ENCODE data around the gene SCAMP2.

SCAMP2 gene

DNA sequence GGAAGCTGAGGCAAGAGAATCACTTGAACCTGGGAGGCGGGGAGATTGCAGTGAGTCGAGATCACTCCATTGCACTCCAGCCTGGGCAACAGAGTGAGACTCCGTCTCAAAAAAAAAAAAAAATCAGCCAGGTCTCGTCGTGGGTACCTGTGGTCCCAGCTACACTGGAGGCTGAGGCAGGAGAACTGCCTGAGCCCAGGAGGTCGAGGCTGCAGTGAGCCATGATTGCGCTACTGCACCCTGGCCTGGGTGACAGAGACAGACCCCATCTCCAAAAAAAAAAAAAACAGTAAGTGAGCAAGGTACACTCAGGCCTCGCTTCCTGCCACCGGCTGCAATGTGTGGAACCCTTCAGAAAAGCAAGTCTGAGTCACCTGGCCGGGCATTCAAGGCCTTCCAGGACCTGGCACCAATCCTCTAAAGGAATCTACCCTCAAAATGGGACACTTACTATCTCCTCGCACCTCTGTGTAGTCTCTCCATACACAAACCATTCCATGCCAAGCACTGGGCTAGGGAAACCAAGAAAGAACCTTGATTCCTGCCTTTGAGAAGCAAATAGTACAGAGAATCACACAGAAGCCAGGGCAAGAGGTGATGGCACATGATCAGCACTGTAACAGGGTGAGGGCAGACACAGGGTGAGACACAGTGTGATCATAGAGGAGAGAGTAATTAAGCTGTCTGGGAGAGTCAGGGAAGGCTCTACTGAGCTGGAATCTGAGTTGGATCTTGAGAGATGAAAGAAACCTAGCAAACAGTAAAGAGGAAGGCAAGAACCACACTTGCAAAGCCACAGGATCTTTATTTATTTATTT lies 9.7 kb downstream of the SCAMP2 start:
- no peak for DNase-seq (ENCODE audit: low read depth in 2 of 2, low spot score in 1 of 2)

DNA sequence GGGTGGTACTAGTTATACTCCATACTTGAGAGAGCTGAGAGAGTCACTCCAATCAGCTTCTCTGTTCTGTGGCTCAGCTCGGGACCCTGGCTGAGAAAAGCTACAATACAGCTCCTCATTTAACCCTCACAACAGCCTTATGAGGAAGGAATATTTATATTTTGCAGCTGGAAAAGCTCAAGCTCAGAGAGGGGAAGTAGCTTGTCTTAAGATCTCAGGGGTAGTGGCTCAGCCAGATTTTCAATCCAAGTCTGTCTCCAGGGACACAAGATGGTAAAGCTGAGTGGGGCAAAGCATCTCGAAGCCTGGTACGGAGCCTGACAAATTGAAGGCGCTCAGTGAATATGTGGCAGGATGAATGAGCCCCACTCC lies 14.8 kb downstream of the SCAMP2 start:
- no peak for DNase-seq (ENCODE audit: low read depth in 2 of 2, low spot score in 1 of 2)

DNA sequence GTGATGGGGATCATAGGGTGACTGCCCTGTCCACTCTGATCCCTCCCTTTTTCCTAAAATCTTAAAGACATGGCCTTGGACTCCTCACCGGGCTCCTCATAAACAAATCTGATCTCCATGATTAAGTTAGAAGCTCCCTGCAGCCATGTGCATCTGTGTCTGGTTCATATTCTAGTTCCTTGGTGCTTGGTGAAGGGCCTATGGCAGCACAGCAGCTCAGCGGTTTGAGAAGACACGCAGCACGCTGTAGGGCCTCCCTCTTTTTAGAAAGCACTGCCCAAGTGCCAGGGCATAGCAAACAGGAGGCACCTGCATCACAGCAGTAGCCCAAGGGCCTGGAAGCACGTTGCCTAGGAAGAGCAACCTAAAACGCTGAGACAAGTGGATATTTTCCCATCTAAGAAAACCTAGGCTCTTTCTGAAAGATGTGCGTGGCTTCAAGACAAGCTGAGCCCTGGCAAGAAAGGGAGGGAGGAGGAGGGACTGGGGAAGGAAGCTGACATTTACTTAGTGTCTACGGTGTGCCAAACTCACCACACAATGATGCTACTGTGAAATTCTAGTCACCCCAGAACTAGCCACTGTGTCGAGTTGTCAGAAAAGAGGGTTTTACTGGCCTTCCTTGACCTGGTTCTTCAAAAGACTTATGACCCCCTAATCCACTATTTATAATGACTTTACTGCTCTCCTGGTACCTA lies 15.3 kb downstream of the SCAMP2 start:
- no peak for DNase-seq (ENCODE audit: low read depth in 2 of 2, low spot score in 1 of 2)

DNA sequence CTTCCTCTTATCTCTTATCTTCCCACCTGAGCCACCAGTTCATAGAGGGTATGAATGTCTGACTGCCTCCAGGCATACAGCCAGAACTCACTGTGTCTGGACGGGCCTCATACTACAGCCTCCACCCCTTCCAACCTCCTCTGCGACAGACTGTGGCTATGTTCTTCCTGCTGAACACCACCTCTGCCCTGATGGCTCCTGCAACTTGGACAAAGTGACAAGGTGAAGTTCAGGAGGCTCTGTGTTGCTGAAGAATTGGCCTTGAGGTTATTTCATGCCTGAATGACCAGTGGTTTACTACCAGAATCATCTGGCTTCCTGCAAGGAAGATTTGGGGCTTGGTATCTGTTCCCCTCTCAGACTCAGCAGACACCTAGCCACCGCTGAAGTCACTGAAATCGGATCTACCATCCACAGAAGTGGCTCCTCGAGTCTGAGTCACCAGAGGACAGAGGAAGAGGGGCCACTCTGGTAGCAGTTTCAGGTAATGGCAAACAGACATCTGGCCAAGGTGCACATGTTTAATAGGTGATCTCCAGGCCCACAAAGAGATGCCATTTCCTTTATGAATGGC lies 16.0 kb downstream of the SCAMP2 start:
- DNase-seq (ENCODE audit: low read depth in 2 of 2, low spot score in 1 of 2), result no peak

DNA sequence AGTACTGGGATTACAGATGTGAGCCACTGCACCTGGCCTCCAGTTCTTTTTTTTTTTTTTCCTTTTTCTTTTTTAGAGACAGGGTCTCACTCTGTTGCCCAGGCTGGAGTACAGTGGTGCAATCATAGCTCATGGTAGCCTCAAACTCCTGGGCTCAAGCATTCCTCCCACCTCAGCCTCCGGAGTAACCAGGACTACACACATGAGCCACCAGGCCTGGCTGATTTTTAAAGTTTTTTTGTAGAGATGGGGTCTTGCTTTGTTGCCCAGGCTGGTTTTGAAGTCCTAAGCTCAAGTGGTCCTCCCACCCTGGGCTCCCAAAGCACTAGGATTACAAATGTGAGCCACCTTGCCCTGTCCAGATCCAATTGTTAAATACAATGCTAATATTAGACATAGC lies 16.6 kb downstream of the SCAMP2 start:
- DNase-seq (ENCODE audit: low read depth in 2 of 2, low spot score in 1 of 2), result no peak

DNA sequence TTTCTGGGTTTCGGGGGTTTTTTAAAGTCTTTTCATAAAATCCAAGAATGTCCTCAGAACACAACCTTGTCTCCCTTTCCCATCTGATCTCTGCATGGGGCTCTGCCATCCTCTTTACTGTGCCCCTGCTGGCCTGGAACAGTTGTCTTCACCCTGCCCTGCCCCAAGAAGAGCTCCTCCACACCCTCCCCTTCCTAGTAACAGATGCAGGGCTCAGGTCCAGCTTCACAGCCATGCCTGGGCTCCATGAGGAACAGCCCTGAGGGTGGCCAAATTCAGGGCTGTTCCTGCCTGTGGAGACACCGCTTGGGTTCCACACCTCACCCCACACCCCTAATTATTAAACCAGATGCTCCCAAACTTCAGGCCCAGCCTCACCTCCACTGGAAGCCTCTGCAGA lies 17.3 kb downstream of the SCAMP2 start:
- no peak for DNase-seq (ENCODE audit: low read depth in 2 of 2, low spot score in 1 of 2)

DNA sequence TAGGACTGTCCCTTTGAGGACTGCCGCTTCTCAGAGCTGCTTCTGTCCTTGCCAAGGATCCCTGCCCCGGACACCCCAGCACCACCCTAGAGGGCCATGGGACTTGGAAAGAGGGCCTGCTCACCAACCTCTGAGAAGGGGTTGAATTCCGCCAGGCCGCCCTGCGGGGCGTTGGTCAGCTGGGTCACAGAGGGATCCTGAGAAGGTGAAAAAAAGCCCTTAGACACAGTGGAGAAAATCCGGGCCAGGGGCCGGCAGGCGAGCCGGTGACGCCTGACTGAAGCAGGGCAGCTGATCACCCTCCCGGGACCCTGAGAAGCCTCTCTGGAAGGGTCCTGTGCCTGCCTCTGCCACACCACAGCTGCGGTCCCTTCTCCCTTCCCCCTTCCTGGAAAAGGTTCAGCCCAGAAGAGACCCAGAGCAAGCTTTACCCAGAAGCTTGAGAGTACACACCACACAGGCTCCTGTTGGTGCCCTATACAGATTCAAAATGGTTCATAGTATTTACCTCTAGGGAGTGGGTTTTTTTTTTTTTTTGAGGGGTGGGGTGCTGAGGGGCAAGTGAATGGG lies 18.6 kb downstream of the SCAMP2 start:
- DNase-seq (ENCODE audit: low read depth in 2 of 2, low spot score in 1 of 2), result no peak

DNA sequence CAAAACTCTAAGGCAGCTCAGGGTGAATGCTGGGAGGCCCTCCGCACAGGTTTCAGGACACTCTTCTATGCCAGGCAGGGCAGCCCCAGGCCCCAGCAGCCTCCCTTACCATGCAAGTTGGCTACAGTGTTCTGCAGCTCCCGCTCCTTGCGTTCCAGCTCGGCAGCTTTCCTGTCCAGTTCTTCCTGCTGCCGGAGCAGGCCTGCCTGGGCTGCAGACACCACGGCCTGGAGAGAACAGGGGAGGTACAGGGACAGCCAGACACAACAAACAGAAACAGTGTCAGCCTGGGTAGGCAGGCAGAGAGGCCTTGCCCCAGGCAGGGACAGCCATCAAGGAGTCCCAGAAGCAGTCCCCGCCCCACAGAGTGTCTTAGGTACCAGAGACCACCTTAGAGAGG lies 21.2 kb downstream of the SCAMP2 start:
- no peak for DNase-seq (ENCODE audit: low read depth in 2 of 2, low spot score in 1 of 2)

DNA sequence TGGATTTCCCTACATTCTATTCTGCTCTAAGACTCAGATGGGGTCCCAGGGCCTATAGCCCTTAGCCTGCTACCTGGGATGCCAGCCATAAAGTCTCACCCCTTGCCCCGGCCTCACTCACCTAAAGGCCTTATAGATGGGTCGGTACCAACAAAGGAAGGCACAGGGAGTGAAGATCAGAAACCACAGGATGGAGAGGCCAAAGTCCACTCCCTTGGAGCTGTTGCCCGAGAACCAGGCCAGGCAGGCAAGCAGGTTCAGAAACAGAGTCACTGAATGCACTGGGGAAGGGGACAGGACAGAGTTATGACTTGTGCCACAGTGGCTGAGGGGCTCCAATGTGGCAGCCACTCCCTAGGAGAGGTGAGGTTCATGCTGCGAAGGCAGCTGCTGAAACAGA lies 22.8 kb downstream of the SCAMP2 start:
- no peak for DNase-seq (ENCODE audit: low read depth in 2 of 2, low spot score in 1 of 2)

DNA sequence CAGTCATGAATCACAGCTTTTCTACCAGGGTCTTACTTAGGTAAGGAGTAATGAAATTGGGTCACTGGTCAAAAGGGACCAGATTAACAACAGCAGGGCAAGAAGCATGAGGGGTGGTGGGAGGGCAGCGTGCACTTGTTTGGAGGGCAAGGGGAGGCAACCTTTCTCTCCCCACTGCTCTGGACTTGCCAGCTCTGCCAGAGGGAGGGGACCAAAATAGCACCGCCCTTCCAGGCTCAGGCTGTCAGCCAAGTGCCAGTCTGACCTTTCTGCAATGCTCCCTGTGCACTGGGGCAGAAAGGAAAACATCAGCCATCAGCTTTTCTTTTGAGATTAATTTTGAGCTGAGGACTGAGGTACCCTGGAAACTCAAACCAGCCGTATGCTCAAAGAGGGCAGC lies 25.7 kb downstream of the SCAMP2 start:
- DNase-seq (ENCODE audit: low read depth in 2 of 2, low spot score in 1 of 2), result no peak

DNA sequence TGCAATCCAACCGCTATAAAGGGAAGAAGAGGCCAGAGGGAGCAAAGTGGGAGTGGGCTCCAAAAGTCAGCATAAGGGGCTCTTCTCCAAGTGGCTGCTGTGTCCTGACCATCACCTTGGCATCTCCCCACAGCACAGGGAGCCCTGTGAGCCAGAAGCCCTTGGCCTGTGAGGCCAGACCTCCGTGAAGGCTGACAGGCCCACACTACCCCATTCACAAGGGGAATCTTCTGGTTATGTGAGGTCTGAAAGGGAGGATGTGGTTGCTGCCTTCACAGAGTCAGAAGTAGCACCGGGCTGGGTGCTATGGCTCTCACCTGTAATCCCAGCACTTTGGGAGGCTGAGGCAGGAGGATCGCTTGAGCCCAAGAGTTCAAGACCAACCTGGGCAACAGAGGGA lies 27.6 kb downstream of the SCAMP2 start:
- DNase-seq (ENCODE audit: low read depth in 2 of 2, low spot score in 1 of 2), result no peak

DNA sequence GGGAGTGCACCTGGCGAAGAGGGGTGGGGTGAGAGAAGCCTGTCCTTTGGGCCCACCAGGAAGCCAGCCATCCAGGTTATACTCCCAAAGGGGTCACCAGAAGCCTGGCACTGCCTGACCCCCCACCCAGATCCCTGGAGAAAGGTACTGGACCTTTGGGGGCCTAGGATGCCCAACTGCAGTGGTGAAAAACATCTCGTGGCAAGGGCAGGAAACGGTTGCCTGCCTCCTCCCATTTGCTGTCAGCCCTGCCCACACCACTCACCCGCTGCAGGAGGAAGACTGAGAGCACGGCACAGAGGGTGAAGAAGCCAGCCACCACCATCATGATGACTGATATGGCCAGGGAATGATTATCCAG lies 28.0 kb downstream of the SCAMP2 start:
- no peak for DNase-seq (ENCODE audit: low read depth in 2 of 2, low spot score in 1 of 2)

DNA sequence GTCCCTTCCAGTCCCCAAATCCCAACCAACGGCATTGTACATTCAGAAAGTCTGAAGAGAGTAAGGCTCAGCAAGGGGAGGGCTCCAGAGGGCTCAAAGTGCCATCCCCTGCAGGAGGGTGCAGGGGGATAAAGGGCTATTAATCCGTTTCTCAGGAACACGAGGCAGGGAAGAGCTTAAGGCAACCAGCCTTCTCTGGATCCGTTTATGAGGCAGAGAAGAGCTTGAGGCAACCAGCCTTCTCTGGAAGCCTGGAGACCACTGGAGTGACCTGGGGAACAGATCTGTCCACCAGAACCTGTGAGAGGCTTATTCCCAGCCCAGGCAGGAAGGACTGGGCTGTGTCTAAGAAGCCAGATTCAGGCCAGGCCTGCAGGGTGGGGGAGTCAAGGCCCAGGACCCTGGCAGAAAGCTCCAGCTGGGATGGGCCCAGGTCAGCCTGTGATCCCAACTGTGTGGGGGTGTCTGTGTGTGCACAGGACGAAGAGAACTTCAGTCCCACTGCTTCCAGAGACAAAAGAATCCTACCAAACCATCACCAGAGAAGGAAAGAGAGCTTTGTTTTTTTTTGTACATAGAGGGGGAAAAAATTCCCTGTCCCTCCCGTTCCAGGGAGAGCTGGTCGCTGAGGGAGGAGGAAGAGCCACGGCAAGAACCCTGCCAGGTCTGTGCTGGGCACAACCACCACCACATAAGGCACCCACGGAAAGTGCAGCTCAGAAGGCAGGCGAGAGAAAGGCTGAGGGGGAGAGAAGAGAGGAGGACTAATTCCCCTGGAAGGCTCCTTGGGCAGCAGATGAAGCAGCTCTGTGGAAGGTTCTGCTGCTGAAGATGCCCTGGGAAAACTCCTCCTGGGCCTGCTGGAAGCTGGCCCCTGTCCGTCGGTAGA lies 28.6 kb downstream of the SCAMP2 start:
- no peak for DNase-seq (ENCODE audit: low read depth in 2 of 2, low spot score in 1 of 2)

DNA sequence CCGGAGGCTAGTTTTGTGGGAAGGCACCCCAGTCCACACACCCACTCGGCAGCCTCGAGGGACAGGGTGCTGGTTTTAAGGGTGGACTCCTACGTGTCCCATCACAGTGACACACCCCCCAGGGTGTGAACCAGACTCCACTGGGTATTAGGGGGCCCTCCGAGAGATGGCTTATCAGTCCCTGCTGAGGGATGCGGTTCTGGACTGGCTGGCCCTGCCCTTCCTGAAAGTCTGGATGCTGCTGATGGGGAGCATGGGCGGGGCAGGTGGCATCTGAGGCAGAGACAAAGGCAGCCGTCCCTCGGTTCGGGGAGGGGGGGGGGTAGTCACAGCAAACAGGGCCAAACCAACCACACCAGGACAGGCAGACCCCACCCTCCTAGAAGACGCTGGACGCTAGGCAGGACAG lies 29.3 kb downstream of the SCAMP2 start:
- DNase-seq (ENCODE audit: low read depth in 2 of 2, low spot score in 1 of 2), result no peak

DNA sequence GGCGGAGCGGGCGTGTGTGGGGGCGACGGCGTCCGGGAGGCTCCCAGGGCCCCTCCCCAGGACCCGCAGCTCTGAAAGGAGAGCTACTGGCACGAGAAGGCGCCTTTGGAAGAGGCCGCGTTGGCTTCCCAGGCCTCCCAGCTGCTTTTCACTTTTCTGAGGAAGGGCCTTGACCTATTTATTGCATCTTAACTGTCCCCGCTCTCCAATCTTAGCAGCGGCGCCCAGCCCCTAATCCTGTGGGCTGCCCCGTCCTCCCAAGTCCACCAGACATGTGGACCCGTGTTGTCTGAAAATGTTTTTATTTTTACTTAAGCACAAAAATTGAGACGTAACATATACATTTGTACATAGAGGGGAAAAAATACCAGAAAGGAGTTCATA lies 29.7 kb downstream of the SCAMP2 start:
- no peak for DNase-seq (ENCODE audit: low read depth in 2 of 2, low spot score in 1 of 2)

DNA sequence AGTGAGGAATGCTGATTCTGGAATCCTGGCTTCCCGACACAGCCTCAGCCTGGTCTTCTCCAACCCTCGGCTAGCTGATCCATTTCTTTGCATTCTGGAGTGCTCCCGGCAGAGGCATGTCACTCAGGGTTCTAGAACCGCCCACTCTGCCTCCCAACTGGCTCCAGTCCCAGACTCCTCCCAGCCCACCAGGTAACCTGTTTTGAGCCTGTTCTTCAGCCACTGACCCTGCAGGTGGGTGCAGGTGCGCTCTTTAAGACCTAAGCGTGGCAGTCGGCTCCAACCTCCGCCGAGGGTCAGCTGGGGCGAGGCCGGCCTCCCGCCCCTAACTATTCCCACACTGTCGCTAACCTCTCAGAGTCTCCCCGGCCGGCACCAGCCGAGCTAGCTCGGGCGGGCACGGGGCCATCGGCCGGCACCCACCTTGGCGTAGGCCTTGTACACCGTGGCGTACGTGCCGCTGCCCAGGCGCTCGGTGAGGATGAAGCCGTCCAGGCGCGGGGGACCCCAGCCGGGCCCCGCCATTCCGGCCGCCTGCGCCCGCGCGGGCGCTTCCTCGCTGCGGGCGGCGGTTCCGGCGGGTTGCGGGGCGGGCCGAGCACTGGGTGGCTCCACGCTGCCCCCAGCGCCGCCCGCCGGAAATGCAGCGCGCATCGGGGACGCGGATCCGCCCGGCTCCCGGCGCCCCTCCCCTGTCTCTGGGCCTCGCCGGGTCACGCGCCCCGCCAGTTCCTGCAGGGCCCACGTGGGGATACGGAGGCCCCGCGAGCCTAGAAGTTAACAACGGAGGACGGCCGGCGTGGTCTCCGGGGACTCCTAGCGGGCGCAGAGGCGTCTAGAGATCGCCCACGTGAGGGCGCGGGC lies 30.4 kb downstream of the SCAMP2 start, which contains the start of gene ULK3:
Gene ULK3, minus strand, starts transcription at position 576 of the 864 bp plus-strand sequence. Its CDS starts 51 bp downstream, at position 525.
- peak; percentile 70 to 80 for DNase-seq (ENCODE audit: low read depth in 2 of 2, low spot score in 1 of 2)

DNA sequence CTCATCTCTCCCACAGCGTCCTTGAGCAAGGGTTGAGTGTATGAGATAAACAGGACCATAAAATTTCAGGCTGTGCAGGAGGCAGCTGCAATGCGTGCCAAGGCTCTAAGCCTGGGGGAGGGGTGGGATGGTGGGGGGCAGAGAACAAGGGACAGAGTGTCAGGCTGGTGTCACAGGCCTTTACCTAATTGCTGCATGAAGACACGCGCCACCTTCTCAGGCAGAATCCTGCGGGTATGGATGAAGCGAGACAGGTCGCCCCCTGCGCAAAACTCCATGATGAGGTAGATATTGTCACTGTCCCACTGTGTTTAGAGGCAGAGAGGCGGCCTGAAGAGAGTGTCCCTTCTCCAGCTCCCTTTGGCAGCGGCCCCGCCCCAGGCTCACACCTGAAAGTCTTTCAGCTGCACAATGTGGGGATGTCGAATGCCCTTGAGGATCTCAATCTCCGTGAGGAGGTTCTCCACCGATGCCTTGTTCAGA lies 31.2 kb downstream of the SCAMP2 start:
- no peak for DNase-seq (ENCODE audit: low read depth in 2 of 2, low spot score in 1 of 2)

DNA sequence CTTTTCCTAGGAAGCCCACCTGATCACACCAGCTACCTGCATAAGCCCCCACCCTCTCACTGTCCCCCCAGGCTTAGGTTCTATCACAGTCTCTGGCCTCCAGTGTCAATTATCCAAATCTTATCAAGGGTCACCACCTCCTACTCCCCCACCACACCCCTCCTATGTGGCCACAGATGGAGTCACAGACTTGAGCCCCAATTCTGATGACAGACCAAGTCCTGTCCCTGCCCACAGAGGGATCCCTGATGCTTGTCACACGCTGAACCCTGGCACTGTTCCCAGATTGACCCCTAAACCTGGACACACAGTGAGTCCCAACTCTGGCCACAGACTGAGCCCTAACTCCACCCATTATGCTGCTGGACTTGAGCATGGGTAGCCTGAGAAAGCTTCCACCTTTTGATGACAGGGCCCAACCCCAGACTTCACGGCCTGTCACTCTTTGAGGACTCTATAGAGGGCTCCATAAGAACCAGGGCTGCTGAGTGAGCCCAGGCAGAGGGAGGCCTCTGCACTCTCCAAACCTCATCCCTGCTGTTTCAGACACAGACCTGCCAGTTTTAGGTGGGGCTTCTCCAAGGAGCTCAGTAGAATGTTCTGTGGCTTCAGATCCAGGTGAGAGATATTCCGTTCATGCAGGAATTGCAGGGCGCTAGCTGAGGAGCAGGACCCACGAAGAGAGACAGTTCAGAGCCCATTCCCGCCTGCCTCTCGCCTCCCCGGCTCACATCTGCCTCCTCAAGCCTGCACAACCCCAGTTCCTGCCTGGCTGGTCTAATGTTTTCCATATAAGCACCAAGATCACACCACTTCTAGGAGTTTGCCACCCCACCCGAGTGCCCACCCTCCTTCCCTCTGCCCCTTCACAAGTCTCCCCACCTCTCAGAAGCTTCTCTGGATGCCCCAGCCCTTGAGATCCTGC lies 32.1 kb downstream of the SCAMP2 start:
- no peak for DNase-seq (ENCODE audit: low read depth in 2 of 2, low spot score in 1 of 2)

All from stimulated activated CD8-positive, alpha-beta memory T cell treated with anti-CD3 and anti-CD28 coated beads, Interleukin-4, amount 100 ng/mL, for 4 hours (primary cell).